ENCODE results near the gene MLXIP.
"Not testable (repeated sequence)": the region's sequence is repeated elsewhere in the genome, so short reads cannot be mapped to it uniquely, and the experiment has no call there.

The MLXIP gene

GRCh38 chr12:122158700-122159285 is 80.2 kb downstream of the MLXIP start:
- no peak for DNase-seq

- DNase-seq: no peak
Observed at GRCh38 chr12:122159882-122160281, 81.3 kb downstream of the MLXIP start.

GRCh38 chr12:122160761-122161160 is 82.2 kb downstream of the MLXIP start:
- no peak for DNase-seq

GRCh38 chr12:122161682-122162081 is 83.1 kb downstream of the MLXIP start:
- DNase-seq: no peak

GRCh38 chr12:122162976-122163375 is 84.4 kb downstream of the MLXIP start:
- DNase-seq: no peak

- DNase-seq: no peak
Observed at GRCh38 chr12:122166422-122167349, 88.1 kb downstream of the MLXIP start.

GRCh38 chr12:122167356-122167925 is 88.9 kb downstream of the MLXIP start:
- no peak for DNase-seq

- DNase-seq: no peak
Observed at GRCh38 chr12:122168492-122168891, 89.9 kb downstream of the MLXIP start.

GRCh38 chr12:122171399-122171798 is 92.8 kb downstream of the MLXIP start:
- DNase-seq: no peak

- DNase-seq: no peak
Observed at GRCh38 chr12:122172262-122172939, 93.8 kb downstream of the MLXIP start.

GRCh38 chr12:122174155-122174845 is 95.7 kb downstream of the MLXIP start, which contains the start of gene IL31:
TSS of gene IL31 (minus strand) at chr12:122174221. CDS start at chr12:122174172, 49 bp downstream.
- DNase-seq: no peak

GRCh38 chr12:122176473-122176872 is 97.9 kb downstream of the MLXIP start:
- not testable (repeated sequence) for DNase-seq

GRCh38 chr12:122182887-122183587 is 104.5 kb downstream of the MLXIP start, which contains the start of gene LRRC43:
TSS of gene LRRC43 (plus strand) at chr12:122183123. CDS start at chr12:122183145, 22 bp downstream.
- no peak for DNase-seq

- DNase-seq: no peak
Observed at GRCh38 chr12:122183588-122183940, 105.0 kb downstream of the MLXIP start.

GRCh38 chr12:122184517-122184916 is 106.0 kb downstream of the MLXIP start:
- no peak for DNase-seq

- DNase-seq: no peak
Observed at GRCh38 chr12:122185079-122185478, 106.5 kb downstream of the MLXIP start.

- no peak for DNase-seq
Observed at GRCh38 chr12:122185494-122186082, 107.0 kb downstream of the MLXIP start.

GRCh38 chr12:122187466-122187865 is 108.9 kb downstream of the MLXIP start:
- DNase-seq: no peak

- no peak for DNase-seq
Observed at GRCh38 chr12:122189626-122190475, 111.3 kb downstream of the MLXIP start.
